ENCODE results near the gene ADAMTS2.

ADAMTS2 gene

GRCh38 chr5:179260324-179261070 lies 84.8 kb downstream of the ADAMTS2 start:
- H3K4me3 ChIP-seq (ENCODE audit: low read length): no peak overlapping the region
- TF ChIP-seq ZNF274 (IDR thresholded peaks at IDR 0.05; ENCODE audit: low read depth, low read length): no peak

DNA sequence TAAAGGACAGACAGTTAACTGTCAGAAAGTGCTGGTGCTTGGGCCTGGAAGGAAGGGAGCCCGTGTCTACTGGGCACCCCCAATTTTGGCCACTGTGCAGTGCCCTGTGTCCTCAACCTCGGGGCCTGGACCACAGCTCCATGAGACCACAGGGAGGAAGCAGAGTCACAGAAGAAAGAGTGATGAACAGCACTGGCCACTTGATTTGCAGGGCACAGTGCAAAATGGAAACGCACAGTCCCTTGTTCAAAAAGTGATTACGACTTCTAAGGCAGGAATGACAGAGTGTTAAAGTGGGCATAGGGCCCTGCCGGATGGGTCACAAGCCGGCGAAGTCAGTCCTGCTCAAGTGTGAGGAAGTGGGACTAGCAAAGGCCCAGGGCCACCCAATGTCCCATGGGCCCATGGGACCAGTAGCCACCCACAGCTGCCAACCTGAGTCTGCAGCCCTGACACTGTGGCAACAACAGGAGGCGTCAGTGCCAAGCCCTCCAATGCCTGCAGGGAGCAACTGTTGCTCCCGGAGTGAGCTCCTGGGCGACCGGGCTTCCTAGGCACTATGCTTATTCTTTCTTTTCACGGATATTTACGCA lies 85.4 kb downstream of the ADAMTS2 start:
- no peak overlapping the region for H3K4me3 ChIP-seq (ENCODE audit: low read length)
- no peak for TF ChIP-seq ZNF274 (IDR thresholded peaks at IDR 0.05; ENCODE audit: low read depth, low read length)

GRCh38 chr5:179258922-179259730 lies 86.1 kb downstream of the ADAMTS2 start:
- H3K4me3 ChIP-seq (ENCODE audit: low read length): no peak overlapping the region

GRCh38 chr5:179258001-179258921 lies 87.0 kb downstream of the ADAMTS2 start:
- H3K4me3 ChIP-seq (ENCODE audit: low read length): no peak overlapping the region
- TF ChIP-seq ZNF274 (IDR thresholded peaks at IDR 0.05; ENCODE audit: low read depth, low read length): no peak

More at GRCh38 chr5:179258922-179259730, 86.1 kb downstream of the ADAMTS2 start:
- TF ChIP-seq ZNF274 (IDR thresholded peaks at IDR 0.05; ENCODE audit: low read depth, low read length): no peak

GRCh38 chr5:179257176-179257682 lies 88.0 kb downstream of the ADAMTS2 start:
- H3K4me3 ChIP-seq (ENCODE audit: low read length): no peak overlapping the region
- no peak for TF ChIP-seq ZNF274 (IDR thresholded peaks at IDR 0.05; ENCODE audit: low read depth, low read length)

GRCh38 chr5:179256328-179257175 lies 88.7 kb downstream of the ADAMTS2 start:
- no peak for TF ChIP-seq ZNF274 (IDR thresholded peaks at IDR 0.05; ENCODE audit: low read depth, low read length)
- H3K4me3 ChIP-seq (ENCODE audit: low read length): no peak overlapping the region

DNA sequence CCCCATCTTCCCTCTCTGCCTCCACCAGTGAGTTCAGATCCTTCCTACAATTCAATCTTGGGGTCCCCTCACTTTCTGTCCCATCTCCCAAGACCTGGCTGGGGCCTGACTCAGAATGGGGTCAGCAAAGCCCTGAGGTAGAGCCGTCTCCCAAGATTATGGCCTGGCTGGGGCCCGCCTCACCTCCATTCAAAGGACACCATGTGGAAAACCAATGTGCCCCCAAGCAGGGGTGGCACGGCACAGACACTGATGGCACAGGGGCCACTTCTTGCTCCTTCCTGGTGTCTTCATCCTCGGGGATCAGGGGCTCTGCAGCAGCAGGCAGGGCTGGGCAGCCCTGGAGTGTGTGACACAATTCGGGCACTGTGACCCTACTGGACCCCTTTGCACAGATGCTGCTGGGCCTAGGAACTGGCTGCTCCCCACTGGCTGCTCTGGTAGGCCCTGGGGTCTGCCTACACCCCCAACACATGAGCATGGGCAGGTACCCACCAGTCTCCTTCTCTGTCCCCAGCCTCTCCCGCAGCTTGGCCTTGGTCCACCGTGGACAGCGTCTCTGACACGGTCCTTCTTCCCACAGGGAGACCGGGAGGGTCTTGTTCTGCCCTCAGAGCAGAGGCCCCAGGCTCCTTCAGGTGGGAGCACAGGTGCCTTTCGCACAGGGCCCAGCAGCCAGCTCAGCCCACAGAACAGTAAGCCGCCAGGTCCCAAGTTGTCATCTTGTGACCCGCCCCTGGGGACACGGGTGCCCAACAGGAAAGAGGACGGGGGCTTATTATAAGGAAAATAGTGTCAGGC lies 89.5 kb downstream of the ADAMTS2 start:
- TF ChIP-seq ZNF274 (IDR thresholded peaks at IDR 0.05; ENCODE audit: low read depth, low read length): no peak
- H3K4me3 ChIP-seq (ENCODE audit: low read length): no peak overlapping the region

GRCh38 chr5:179254638-179255271 lies 90.5 kb downstream of the ADAMTS2 start:
- TF ChIP-seq ZNF274 (IDR thresholded peaks at IDR 0.05; ENCODE audit: low read depth, low read length): no peak
- H3K4me3 ChIP-seq (ENCODE audit: low read length): no peak overlapping the region

DNA sequence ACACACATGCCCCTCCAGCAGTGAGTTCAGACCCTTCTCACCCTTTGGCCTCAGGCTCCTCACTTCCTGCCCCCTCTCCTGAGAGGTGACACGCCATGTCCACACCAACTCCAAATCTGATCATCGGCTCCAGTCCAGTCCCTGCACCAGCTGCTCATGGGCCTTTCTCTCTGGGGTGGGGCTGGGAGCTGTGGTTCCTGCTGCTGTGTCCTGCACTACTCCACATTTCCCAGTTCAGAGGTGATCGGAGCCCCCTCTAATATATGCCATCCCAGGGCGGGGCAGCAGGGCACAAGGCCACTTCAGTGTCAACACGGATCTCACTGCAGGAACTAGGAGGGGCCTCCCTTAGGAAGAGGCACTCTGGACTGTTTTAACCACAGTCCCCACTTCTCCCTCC lies 91.5 kb downstream of the ADAMTS2 start:
- no peak overlapping the region for H3K4me3 ChIP-seq (ENCODE audit: low read length)
- no peak for TF ChIP-seq ZNF274 (IDR thresholded peaks at IDR 0.05; ENCODE audit: low read depth, low read length)

- no peak overlapping the region for H3K4me3 ChIP-seq (ENCODE audit: low read length)
- no peak for TF ChIP-seq ZNF274 (IDR thresholded peaks at IDR 0.05; ENCODE audit: low read depth, low read length)
Observed at GRCh38 chr5:179251276-179251969, 93.8 kb downstream of the ADAMTS2 start.

Data from GM08714 (cell line).